Nephron progenitor cell (in vitro differentiated cells): ENCODE measurements around the gene SPATS2L.

Experiments
- DNase-seq: peaks from one replicate; pipeline ENCODE4 v3.0.0; 2021
- H3K27ac Mint-ChIP-seq: 2 replicates; pipeline ENCODE4 v1.8.0; 2021; ENCODE audit warnings: mild to moderate bottlenecking, moderate library complexity, mixed read lengths
- H3K27me3 Mint-ChIP-seq: 2 replicates; pipeline ENCODE4 v1.8.0; 2021; ENCODE audit warnings: mild to moderate bottlenecking, low read depth, mixed read lengths; ENCODE audit not compliant: poor library complexity
- H3K36me3 Mint-ChIP-seq: 2 replicates; pipeline ENCODE4 v1.8.0; 2021; ENCODE audit warnings: low read depth, mixed read lengths
- H3K4me1 Mint-ChIP-seq: 2 replicates; pipeline ENCODE4 v1.8.0; 2021; ENCODE audit warnings: mixed read lengths
- H3K4me3 Mint-ChIP-seq: 2 replicates; pipeline ENCODE4 v1.8.0; 2021; ENCODE audit warnings: mild to moderate bottlenecking, moderate library complexity, mixed read lengths
- H3K9me3 Mint-ChIP-seq: 2 replicates; pipeline ENCODE4 v1.8.0; 2021; ENCODE audit warnings: mild to moderate bottlenecking, moderate library complexity, mixed read lengths
- CTCF ChIP-seq: fragments of 200-600 bp; sonication (generic); IDR thresholded peaks from 2 replicates; pipeline ENCODE4 v1.5.0; 2021; ENCODE audit warnings: antibody characterized with exemption

The SPATS2L gene

DNA sequence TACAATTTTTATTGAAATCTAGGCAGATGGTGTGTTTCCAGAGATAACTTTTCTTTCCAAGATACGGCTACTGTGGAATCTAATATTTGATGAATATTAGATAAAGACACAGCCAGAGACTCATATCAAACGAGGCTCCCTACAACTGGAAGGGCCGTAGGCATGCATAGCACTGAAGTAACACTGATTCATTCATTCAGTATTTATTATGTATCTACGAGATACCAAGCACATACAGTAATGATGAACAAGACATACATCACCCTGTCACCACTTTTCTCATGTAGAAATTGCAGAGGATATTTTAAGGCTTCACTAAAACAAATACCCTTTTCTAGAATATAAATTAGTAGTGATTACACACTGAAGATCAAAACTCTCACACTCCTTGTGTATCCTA is 128.9 kb downstream of the SPATS2L start:
- Mint-ChIP-seq H3K27me3 (no peaks in the 10 kb centered on the region), H3K27ac (no peak overlapping the region), H3K4me3 (no peak overlapping the region), H3K4me1 (no peaks in the 10 kb centered on the region), H3K36me3 (peaks cover 25% of the 10 kb centered on the region), H3K9me3 (peaks cover 7% of the 10 kb centered on the region)
- DNase-seq, result no peak
- no peak for TF ChIP-seq CTCF

- Mint-ChIP-seq H3K27me3 (no peaks in the 10 kb centered on the region), H3K36me3 (peaks cover 40% of the 10 kb centered on the region), H3K4me3 (no peak overlapping the region), H3K27ac (no peak overlapping the region), H3K4me1 (no peaks in the 10 kb centered on the region), H3K9me3 (peaks cover 7% of the 10 kb centered on the region)
- no peak for TF ChIP-seq CTCF
- no peak for DNase-seq
Measured at GRCh38 chr2:200438251-200438650, 131.8 kb downstream of the SPATS2L start.

DNA sequence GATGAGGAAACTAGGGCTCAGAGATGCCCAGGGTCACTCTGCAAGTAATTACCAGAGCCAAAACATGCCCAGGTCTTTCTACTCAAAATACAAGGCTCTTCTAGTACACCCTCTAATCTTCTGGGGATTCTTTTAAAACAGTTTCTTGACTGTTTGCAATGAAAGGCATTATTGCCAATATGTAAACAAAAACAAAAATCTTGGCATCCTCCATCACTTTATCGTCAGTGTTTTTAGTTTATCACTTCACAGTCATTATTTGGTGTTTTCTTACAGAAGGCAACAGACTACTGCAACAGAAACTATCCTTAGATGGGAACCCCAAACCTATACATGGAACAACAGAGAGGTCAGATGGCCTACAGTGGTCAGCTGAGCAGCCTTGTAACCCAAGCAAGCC is 132.4 kb downstream of the SPATS2L start:
- H3K36me3 Mint-ChIP-seq, result peaks cover 40% of the 10 kb centered on the region
- no peak for TF ChIP-seq CTCF
- no peak overlapping the region for H3K27ac Mint-ChIP-seq
- no peak for DNase-seq
- H3K4me3 Mint-ChIP-seq, result no peak overlapping the region
- H3K4me1 Mint-ChIP-seq, result no peaks in the 10 kb centered on the region
- peaks cover 7% of the 10 kb centered on the region for H3K9me3 Mint-ChIP-seq
- no peaks in the 10 kb centered on the region for H3K27me3 Mint-ChIP-seq

GRCh38 chr2:200439981-200440380 is 133.5 kb downstream of the SPATS2L start:
- Mint-ChIP-seq H3K4me1 (no peaks in the 10 kb centered on the region), H3K9me3 (peaks cover 7% of the 10 kb centered on the region), H3K4me3 (no peak overlapping the region), H3K36me3 (peaks cover 40% of the 10 kb centered on the region), H3K27me3 (no peaks in the 10 kb centered on the region), H3K27ac (no peak overlapping the region)
- no peak for TF ChIP-seq CTCF
- no peak for DNase-seq

DNA sequence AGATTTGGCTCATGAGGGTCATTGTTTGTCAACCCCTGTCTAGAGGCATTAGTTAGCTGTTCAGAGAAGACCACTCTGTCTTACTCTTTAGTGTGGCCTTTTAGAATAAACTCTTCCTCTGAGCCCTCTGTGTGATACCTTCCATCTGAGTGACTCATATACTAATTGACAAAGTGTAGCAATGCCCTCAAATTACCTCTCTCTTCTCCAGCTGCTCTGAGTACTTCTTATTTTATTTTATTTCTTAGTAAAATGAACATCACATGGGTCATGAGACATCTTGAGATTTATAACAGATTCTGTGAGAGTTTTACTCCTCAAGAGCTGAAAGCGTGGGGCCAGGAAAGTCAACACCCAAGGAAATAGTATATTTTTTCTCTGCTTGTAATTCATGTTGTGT is 136.0 kb downstream of the SPATS2L start:
- no peak overlapping the region for H3K27ac Mint-ChIP-seq
- DNase-seq, result no peak
- TF ChIP-seq CTCF, result no peak
- H3K9me3 Mint-ChIP-seq, result no peaks in the 10 kb centered on the region
- no peak overlapping the region for H3K4me3 Mint-ChIP-seq
- peaks cover 29% of the 10 kb centered on the region for H3K36me3 Mint-ChIP-seq
- no peaks in the 10 kb centered on the region for H3K27me3 Mint-ChIP-seq
- no peaks in the 10 kb centered on the region for H3K4me1 Mint-ChIP-seq

DNA sequence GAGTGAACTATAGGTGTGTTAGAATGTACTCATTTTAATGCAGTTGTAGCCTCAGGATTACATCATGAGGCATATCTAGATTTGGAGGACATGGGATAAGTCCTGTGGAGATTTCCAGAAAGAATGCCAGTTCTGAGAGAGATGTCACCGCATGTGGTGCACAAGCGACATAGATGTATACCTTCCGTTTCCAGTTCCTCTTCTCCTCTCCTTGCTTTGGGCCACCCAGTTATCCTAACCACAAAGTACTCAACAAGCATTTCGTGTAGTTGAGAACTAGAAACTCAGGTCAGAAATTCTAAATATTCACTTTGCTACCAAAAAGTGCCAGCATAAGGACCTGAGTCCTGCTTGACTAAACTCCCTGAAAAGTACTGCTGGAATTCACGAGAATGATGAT is 136.9 kb downstream of the SPATS2L start:
- no peak for DNase-seq
- TF ChIP-seq CTCF, result no peak
- Mint-ChIP-seq H3K4me1 (no peaks in the 10 kb centered on the region), H3K27me3 (no peaks in the 10 kb centered on the region), H3K9me3 (no peaks in the 10 kb centered on the region), H3K36me3 (peaks cover 26% of the 10 kb centered on the region), H3K27ac (no peak overlapping the region), H3K4me3 (no peak overlapping the region)
